Measurements from ENCODE around the gene ACOT11. TPM values are rescaled to one million over a fixed set of nuclear protein-coding genes. Genes with fewer than 3 reads are reported as not detected.

ACOT11 gene
- total RNA-seq, 1 donor from 2014 or later, result 2.0 TPM

- intact Hi-C loops (cut with micrococcal nuclease), result no loop called here
Observed at GRCh38 chr1:54645806-54646676, 98.0 kb downstream of the ACOT11 start.

GRCh38 chr1:54649130-54649898 lies 101.3 kb downstream of the ACOT11 start:
- intact Hi-C loops (cut with micrococcal nuclease), result no loop called here

DNA sequence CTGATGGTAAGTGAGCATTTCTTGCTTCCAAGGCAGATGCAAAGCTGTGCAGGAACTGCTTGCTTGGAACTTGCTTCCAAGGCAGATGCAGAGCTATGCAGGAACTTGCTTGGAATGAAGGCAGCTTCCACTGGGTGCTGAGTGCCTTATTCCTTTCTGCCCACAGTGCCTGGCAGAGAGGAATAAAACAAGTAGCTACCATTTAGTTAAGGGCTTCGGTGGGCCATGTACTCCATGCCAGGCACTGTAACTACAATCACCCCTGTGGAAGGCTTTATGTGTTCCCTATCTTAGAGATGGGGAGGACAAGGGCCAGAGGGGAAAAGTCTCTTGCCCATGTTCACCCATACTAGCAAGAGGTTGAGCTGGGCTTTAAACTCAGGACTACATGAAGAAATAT lies 101.9 kb downstream of the ACOT11 start:
- intact Hi-C loops (cut with micrococcal nuclease), result no loop called here

- intact Hi-C loops (cut with micrococcal nuclease), result no loop called here
Observed at GRCh38 chr1:54650417-54650816, 102.4 kb downstream of the ACOT11 start.

GRCh38 chr1:54651608-54652007 lies 103.6 kb downstream of the ACOT11 start:
- intact Hi-C loops (cut with micrococcal nuclease), result no loop called here

DNA sequence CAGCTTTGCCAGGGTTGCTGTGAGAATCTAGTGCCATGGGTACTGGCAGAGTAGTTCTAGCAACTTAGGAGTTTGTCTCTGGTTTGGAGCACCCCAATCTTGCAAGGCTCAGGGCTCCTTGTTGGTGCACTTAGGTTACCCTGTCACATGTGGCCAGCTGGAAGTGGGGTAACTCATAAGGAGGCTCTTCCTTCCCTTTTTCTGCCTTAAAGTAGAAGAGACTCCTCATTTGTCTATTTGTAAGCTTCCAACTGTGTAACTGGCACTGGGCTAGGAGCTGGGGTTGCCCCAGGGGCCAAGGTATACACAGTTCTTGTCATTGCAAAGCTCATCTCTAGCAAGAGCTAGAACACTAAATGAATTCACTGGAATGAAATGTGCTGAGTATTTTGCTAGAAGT lies 104.1 kb downstream of the ACOT11 start:
- intact Hi-C loops (cut with micrococcal nuclease), result no loop called here

GRCh38 chr1:54653036-54653435 lies 105.0 kb downstream of the ACOT11 start:
- intact Hi-C loops (cut with micrococcal nuclease), result no loop called here

DNA sequence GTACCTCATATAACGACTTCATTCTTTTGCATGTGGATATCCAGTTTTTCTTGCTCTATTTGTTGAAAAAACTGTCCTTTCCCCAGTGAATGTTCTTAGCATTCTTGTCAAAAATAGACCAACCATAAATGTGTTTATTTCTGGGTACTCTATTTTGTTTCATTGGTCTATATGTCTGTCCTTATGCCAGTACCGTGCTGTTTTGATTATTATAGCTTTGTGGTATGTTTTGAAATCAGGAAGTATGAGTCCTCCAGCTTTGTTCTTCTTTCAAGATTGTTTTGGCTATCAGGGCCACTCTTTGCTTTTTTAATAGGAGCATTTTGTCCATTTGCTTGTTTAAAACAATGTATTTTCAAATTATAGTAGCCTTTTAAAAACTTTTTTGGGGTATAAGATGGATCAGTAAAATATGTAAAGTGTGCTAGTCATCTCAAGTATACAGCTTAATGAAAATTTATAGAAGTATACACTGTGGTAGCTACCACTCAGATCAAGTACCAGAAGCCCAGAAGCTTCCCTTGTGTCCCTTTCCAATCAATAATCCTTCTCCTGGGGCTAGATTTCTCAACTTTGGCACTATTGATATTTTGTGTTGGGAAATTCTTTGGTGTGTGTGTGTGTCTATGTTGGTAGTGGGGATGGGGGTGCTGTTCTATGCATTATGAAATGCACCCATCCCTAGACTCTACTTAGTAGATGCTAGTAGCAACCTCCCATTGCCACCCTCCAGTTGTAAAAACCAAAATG lies 110.3 kb downstream of the ACOT11 start:
- intact Hi-C loops (cut with micrococcal nuclease), result no loop called here

Other genes starting within 250 kb of the ACOT11 start
- 81.3 and 82.8 TPM in 2 replicates for gene SSBP3, start 141.8 kb upstream of the ACOT11 start, total RNA-seq
- not detected in 2 replicates for gene FAM151A, start 75.3 kb downstream of the ACOT11 start, total RNA-seq
- 0.18 and 0.27 TPM in 2 replicates for gene MROH7, start 93.6 kb downstream of the ACOT11 start, total RNA-seq
- 23.9 and 24.6 TPM in 2 replicates for gene TTC4, start 167.6 kb downstream of the ACOT11 start, total RNA-seq
- gene PARS2, start 216.3 kb downstream of the ACOT11 start, total RNA-seq, result 4.6 and 5.1 TPM in 2 replicates

Measured in T-helper 2 cell treated with Interferon-gamma antibody and Interleukin-4, amounts not matched to agents 100 ng/mL and 5 ng/mL, for 36 hours (primary cell).